ENCODE measurements around the gene BPTF. TPM values are rescaled to one million over a fixed set of nuclear protein-coding genes. Genes with fewer than 3 reads are reported as not detected.

BPTF gene
- total RNA-seq, 3 donors from 2014 or later (not counting 1 experiment from before 2014, with no cell fraction given) = 168 to 205 (median 193) TPM

DNA sequence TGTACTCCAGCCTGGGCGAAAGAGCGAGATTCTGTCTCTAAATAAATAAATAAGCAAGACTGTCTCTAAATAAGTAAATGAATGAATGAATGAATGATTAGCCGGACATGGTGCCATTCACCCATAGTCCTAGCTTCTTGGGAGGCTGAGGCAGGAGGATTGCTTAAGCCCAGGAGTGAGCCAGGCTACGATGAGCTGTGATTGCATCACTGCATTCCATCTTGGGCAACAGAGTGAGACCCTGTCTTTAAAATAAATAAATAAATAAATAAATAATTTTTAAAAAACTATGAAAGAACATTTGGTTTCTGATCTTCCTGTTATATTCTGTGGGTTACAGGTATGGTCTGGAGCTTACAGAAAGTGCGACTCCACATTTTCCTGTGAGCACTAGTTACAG is 105.9 kb downstream of the BPTF start:
- no peak overlapping the region for H3K27ac ChIP-seq (ENCODE audit: low read length)
- Mint-ChIP-seq H3K4me1 (no peaks in the 10 kb centered on the region), H3K36me3 (peaks cover 13% of the 10 kb centered on the region), H3K4me3 (no peak overlapping the region), H3K27me3 (ENCODE audit: low read depth in 2 of 2) (no peaks in the 10 kb centered on the region), H3K27ac (no peak overlapping the region), H3K9me3 (no peaks in the 10 kb centered on the region)
- TF ChIP-seq, protein P1, sequence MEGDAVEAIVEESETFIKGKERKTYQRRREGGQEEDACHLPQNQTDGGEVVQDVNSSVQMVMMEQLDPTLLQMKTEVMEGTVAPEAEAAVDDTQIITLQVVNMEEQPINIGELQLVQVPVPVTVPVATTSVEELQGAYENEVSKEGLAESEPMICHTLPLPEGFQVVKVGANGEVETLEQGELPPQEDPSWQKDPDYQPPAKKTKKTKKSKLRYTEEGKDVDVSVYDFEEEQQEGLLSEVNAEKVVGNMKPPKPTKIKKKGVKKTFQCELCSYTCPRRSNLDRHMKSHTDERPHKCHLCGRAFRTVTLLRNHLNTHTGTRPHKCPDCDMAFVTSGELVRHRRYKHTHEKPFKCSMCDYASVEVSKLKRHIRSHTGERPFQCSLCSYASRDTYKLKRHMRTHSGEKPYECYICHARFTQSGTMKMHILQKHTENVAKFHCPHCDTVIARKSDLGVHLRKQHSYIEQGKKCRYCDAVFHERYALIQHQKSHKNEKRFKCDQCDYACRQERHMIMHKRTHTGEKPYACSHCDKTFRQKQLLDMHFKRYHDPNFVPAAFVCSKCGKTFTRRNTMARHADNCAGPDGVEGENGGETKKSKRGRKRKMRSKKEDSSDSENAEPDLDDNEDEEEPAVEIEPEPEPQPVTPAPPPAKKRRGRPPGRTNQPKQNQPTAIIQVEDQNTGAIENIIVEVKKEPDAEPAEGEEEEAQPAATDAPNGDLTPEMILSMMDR (IDR thresholded peaks at IDR 0.05) = no peak
- 100% methylated on average over 4 of the region's 5 CpGs for WGBS (ENCODE audit: insufficient coverage)
- H3K27me3 ChIP-seq (ENCODE audit: control insufficient read depth, insufficient read depth, low read length) = no peaks in the 10 kb centered on the region
- no peak overlapping the region for H3K4me3 ChIP-seq (ENCODE audit: low read length)
- intact Hi-C loops (cut with micrococcal nuclease) = no loop called here
- H3K4me1 ChIP-seq (ENCODE audit: control insufficient read depth, insufficient read depth, low read length) = no peaks in the 10 kb centered on the region
- ATAC-seq (no peak), DNase-seq (no peak)
- peaks cover 75% of the 10 kb centered on the region for H3K36me3 ChIP-seq (ENCODE audit: control insufficient read depth, insufficient read depth, low read length)
- H3K9me3 ChIP-seq (ENCODE audit: control insufficient read depth, insufficient read depth, low read length) = no peaks in the 10 kb centered on the region

DNA sequence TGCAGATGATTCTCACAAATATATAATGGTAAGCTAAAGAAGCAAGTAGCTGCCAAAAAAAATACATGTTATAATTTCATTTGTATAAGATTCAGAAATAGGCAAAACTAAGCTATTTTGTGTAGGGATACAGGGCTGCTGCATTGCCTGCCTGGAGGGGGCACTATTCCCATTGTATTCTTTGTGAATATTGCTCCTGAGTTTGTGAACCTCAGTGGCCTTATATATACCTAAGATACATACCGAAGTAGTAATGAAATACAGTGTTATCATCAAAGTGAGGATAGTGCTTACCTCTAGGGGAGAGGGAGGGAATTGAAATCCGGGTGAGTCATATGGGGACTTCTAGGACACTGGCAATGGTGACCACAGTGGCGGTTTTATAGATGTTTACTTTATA is 117.5 kb downstream of the BPTF start:
- no peaks in the 10 kb centered on the region for H3K27me3 Mint-ChIP-seq (ENCODE audit: low read depth in 2 of 2)
- no peaks in the 10 kb centered on the region for H3K9me3 ChIP-seq (ENCODE audit: control insufficient read depth, insufficient read depth, low read length)
- peaks cover 93% of the 10 kb centered on the region for H3K36me3 ChIP-seq (ENCODE audit: control insufficient read depth, insufficient read depth, low read length)
- TF ChIP-seq, protein P1 (IDR thresholded peaks at IDR 0.05) = no peak
- H3K36me3 Mint-ChIP-seq = peaks cover 46% of the 10 kb centered on the region
- no peaks in the 10 kb centered on the region for H3K4me1 ChIP-seq (ENCODE audit: control insufficient read depth, insufficient read depth, low read length)
- H3K27ac Mint-ChIP-seq = no peak overlapping the region
- H3K9me3 Mint-ChIP-seq = no peaks in the 10 kb centered on the region
- DNase-seq = peak in 1 of 2 donors; percentile 28
- no peak overlapping the region for H3K4me3 ChIP-seq (ENCODE audit: low read length)
- intact Hi-C loops (cut with micrococcal nuclease) = no loop called here
- H3K4me1 Mint-ChIP-seq = peaks cover 0 to 6% of the 10 kb centered on the region in 2 donors
- ATAC-seq = no peak
- no peak overlapping the region for H3K27ac ChIP-seq (ENCODE audit: low read length)
- H3K4me3 Mint-ChIP-seq = no peak overlapping the region
- H3K27me3 ChIP-seq (ENCODE audit: control insufficient read depth, insufficient read depth, low read length) = no peaks in the 10 kb centered on the region
- WGBS (ENCODE audit: insufficient coverage) = 100% methylated on average over 3 of the region's 3 CpGs

DNA sequence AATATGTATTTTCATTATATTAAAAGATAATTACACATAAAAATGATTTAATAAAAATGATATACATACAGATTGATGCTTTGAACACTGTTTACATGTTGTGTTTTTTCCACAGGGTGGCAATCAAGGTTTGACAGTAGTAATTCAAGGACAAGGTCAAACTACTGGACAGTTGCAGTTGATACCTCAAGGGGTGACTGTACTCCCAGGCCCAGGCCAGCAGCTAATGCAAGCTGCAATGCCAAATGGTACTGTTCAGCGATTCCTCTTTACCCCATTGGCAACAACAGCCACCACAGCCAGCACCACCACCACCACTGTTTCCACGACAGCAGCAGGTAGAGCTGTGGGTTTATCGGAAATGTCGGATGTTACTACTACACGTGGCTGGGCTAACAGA is 118.7 kb downstream of the BPTF start:
- WGBS (ENCODE audit: insufficient coverage) = over 99% methylated on average over 5 of the region's 5 CpGs
- no peak for ATAC-seq
- H3K27me3 Mint-ChIP-seq (ENCODE audit: low read depth in 2 of 2) = no peaks in the 10 kb centered on the region

GRCh38 chr17:67946513-67946912 is 121.2 kb downstream of the BPTF start:
- Mint-ChIP-seq H3K36me3 (peaks cover 41% of the 10 kb centered on the region), H3K27me3 (ENCODE audit: low read depth in 2 of 2) (no peaks in the 10 kb centered on the region), H3K27ac (no peak overlapping the region), H3K9me3 (no peaks in the 10 kb centered on the region), H3K4me3 (no peak overlapping the region), H3K4me1 (peaks cover 0 to 6% of the 10 kb centered on the region in 2 donors)
- DNase-seq (no peak), ATAC-seq (no peak)
- intact Hi-C loops (cut with micrococcal nuclease) = no loop called here
- TF ChIP-seq, protein P1 (IDR thresholded peaks at IDR 0.05) = no peak
- Histone ChIP-seq H3K27me3 (ENCODE audit: control insufficient read depth, insufficient read depth, low read length) (no peaks in the 10 kb centered on the region), H3K27ac (ENCODE audit: low read length) (no peak overlapping the region), H3K4me1 (ENCODE audit: control insufficient read depth, insufficient read depth, low read length) (no peaks in the 10 kb centered on the region), H3K4me3 (ENCODE audit: low read length) (no peak overlapping the region), H3K36me3 (ENCODE audit: control insufficient read depth, insufficient read depth, low read length) (peaks cover 87% of the 10 kb centered on the region), H3K9me3 (ENCODE audit: control insufficient read depth, insufficient read depth, low read length) (no peaks in the 10 kb centered on the region)

More for the DNA sequence above, 118.7 kb downstream of the BPTF start:
- peaks cover 44% of the 10 kb centered on the region for H3K36me3 Mint-ChIP-seq
- Histone ChIP-seq H3K27me3 (ENCODE audit: control insufficient read depth, insufficient read depth, low read length) (no peaks in the 10 kb centered on the region), H3K36me3 (ENCODE audit: control insufficient read depth, insufficient read depth, low read length) (peaks cover 94% of the 10 kb centered on the region), H3K4me3 (ENCODE audit: low read length) (no peak overlapping the region), H3K27ac (ENCODE audit: low read length) (no peak overlapping the region), H3K4me1 (ENCODE audit: control insufficient read depth, insufficient read depth, low read length) (no peaks in the 10 kb centered on the region), H3K9me3 (ENCODE audit: control insufficient read depth, insufficient read depth, low read length) (no peaks in the 10 kb centered on the region)
- TF ChIP-seq, protein P1 (IDR thresholded peaks at IDR 0.05) = no peak
- H3K9me3 Mint-ChIP-seq = no peaks in the 10 kb centered on the region
- peaks cover 0 to 6% of the 10 kb centered on the region in 2 donors for H3K4me1 Mint-ChIP-seq
- no peak for DNase-seq
- H3K4me3 Mint-ChIP-seq = no peak overlapping the region
- no peak overlapping the region for H3K27ac Mint-ChIP-seq
- intact Hi-C loops (cut with micrococcal nuclease) = no loop called here

All from natural killer cell (primary cell).